ENCODE results near the gene ADI1. TPM values are rescaled to one million over a fixed set of nuclear protein-coding genes. Genes with fewer than 3 reads are reported as not detected.

ADI1 gene
- total and polyA plus RNA-seq, 10 of the 15 experiments (the other 5 are each of a cell fraction or from before 2014, with no cell fraction given), result 4.4 to 78.7 (median 17.2) TPM

- Histone ChIP-seq H2AFZ (ENCODE audit: control insufficient read depth, low read depth, low read length) (no peak overlapping the region), H3K27ac (ENCODE audit: control insufficient read depth, insufficient read depth) (no peak overlapping the region), H3K4me1 (ENCODE audit: control insufficient read depth, insufficient read depth, low read length) (no peaks in the 10 kb centered on the region; the same call in 1 of the 2 replicates), H3K4me3 (no peak overlapping the region), H3K4me2 (ENCODE audit: control insufficient read depth, insufficient read depth) (no peak overlapping the region), H3K9me3 (replicated peaks; ENCODE audit: control insufficient read depth, insufficient read depth, low read length) (no peaks in the 10 kb centered on the region), H4K20me1 (ENCODE audit: control insufficient read depth, insufficient read depth) (no peaks in the 10 kb centered on the region), H3K27me3 (replicated peaks in 1 of 2; ENCODE audit: control insufficient read depth in 2 of 2, insufficient read depth in 2 of 2, low read length in 1 of 2) (no peaks in the 10 kb centered on the region), H3K9ac (ENCODE audit: control insufficient read depth, insufficient read depth, low read length) (no peak overlapping the region), H3K36me3 (ENCODE audit: control insufficient read depth in 2 of 2, insufficient read depth in 2 of 2, low read length in 1 of 2) (peaks cover 5 to 27% of the 10 kb centered on the region in 2 experiments), H3K79me2 (ENCODE audit: control insufficient read depth, insufficient read depth, low read length) (no peaks in the 10 kb centered on the region)
- DNase-seq (ENCODE audit: low read depth, low spot score) (no peak), FAIRE-seq (no peak), ATAC-seq (no peak)
- POLR2A ChIA-PET, result no interaction called here
- WGBS (ENCODE audit: insufficient coverage, insufficient replicate concordance, low lambda C conversion rate, missing lambda C conversion rate), result 57% methylated on average over 6 of the region's 6 CpGs
- CTCF ChIA-PET, result no interaction called here
- intact Hi-C loops (cut with micrococcal nuclease; ENCODE audit: unreplicated experiment) (no loop called here), in situ Hi-C loops (cut with MboI) (no loop called here)
- no TSS peak for BruUV-seq (replicated peaks)
- TF ChIP-seq SMAD5 (IDR thresholded peaks at IDR 0.05; ENCODE audit: low read depth), result no peak
- TF ChIP-seq BRCA1 (IDR thresholded peaks at IDR 0.05; ENCODE audit: low read depth, low read length), result no peak
- no peak for TF ChIP-seq ZNF24 (IDR thresholded peaks at IDR 0.05)
- no peak for TF ChIP-seq EP300 (IDR thresholded peaks at IDR 0.05; ENCODE audit: borderline replicate concordance in 1 of 2, control insufficient read depth in 1 of 2, low read depth in 2 of 2, low read length in 2 of 2)
- TF ChIP-seq CHD1 (IDR thresholded peaks at IDR 0.05; ENCODE audit: low read depth, low read length), result no peak
- TF ChIP-seq MTA2 (IDR thresholded peaks at IDR 0.05; ENCODE audit: low read depth), result no peak
- no peak for TF ChIP-seq HDGF (IDR thresholded peaks at IDR 0.05)
- TF ChIP-seq MEF2A (IDR thresholded peaks at IDR 0.05; ENCODE audit: insufficient read depth, low read depth, low read length), result no peak
- no peak for TF ChIP-seq MXI1 (IDR thresholded peaks at IDR 0.05; ENCODE audit: low read depth, low read length)
- TF ChIP-seq FOS (IDR thresholded peaks at IDR 0.05; ENCODE audit: borderline replicate concordance, extremely low read depth, insufficient read length), result no peak
- TF ChIP-seq CREB1 (IDR thresholded peaks at IDR 0.05; ENCODE audit: low read depth), result no peak
- no peak for TF ChIP-seq CEBPZ (IDR thresholded peaks at IDR 0.05; ENCODE audit: low read depth, low read length)
- no peak for TF ChIP-seq TCF7 (IDR thresholded peaks at IDR 0.05; ENCODE audit: borderline replicate concordance)
- no peak for TF ChIP-seq RFX5 (IDR thresholded peaks at IDR 0.05; ENCODE audit: low read depth, low read length)
- no peak for TF ChIP-seq WRNIP1 (IDR thresholded peaks at IDR 0.05; ENCODE audit: borderline replicate concordance, low read depth, low read length)
- no peak for TF ChIP-seq RB1 (IDR thresholded peaks at IDR 0.05; ENCODE audit: borderline replicate concordance)
- TF ChIP-seq BHLHE40 (IDR thresholded peaks at IDR 0.05; ENCODE audit: borderline replicate concordance in 1 of 2, low read depth in 2 of 2, low read length in 1 of 2), result no peak
- TF ChIP-seq, protein P1, sequence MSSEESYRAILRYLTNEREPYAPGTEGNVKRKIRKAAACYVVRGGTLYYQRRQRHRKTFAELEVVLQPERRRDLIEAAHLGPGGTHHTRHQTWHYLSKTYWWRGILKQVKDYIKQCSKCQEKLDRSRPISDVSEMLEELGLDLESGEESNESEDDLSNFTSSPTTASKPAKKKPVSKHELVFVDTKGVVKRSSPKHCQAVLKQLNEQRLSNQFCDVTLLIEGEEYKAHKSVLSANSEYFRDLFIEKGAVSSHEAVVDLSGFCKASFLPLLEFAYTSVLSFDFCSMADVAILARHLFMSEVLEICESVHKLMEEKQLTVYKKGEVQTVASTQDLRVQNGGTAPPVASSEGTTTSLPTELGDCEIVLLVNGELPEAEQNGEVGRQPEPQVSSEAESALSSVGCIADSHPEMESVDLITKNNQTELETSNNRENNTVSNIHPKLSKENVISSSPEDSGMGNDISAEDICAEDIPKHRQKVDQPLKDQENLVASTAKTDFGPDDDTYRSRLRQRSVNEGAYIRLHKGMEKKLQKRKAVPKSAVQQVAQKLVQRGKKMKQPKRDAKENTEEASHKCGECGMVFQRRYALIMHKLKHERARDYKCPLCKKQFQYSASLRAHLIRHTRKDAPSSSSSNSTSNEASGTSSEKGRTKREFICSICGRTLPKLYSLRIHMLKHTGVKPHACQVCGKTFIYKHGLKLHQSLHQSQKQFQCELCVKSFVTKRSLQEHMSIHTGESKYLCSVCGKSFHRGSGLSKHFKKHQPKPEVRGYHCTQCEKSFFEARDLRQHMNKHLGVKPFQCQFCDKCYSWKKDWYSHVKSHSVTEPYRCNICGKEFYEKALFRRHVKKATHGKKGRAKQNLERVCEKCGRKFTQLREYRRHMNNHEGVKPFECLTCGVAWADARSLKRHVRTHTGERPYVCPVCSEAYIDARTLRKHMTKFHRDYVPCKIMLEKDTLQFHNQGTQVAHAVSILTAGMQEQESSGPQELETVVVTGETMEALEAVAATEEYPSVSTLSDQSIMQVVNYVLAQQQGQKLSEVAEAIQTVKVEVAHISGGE (CRISPR knock-in tag; IDR thresholded peaks at IDR 0.05), result no peak
- RAD21 ChIA-PET (ENCODE audit: unreplicated experiment), result interaction anchor here (1.6 kb wide), 1 partner anchor 48 kb away, joined by 4 read pairs; no protein-coding TSS in a partner anchor
- SMC1A ChIA-PET (ENCODE audit: uncharacterized antibody, unreplicated experiment), result interaction anchor here (1.1 kb wide), 1 partner anchor 11 kb away, joined by 5 read pairs; no protein-coding TSS in a partner anchor
Observed at GRCh38 chr2:3543023-3543683, 23.8 kb upstream of the ADI1 start.
